Stimulated activated CD8-positive, alpha-beta memory T cell treated with anti-CD3 and anti-CD28 coated beads, Interleukin-4, amount 100 ng/mL, for 1 hour (primary cell): Measurements from ENCODE around the gene PCSK6.
A peak's percentile ranks its signal among the peaks of the same experiment; 100 is the strongest.
"Not testable (repeated sequence)": the region's sequence is repeated elsewhere in the genome, so short reads cannot be mapped to it uniquely, and the experiment has no call there.

Source experiments
- DNase-seq, 2 donors: peaks; one replicate each; pipeline ENCODE4 v3.0.0-alpha.2; 2020; ENCODE audit warnings: low read depth in 2 of 2, low spot score in 1 of 2

The PCSK6 gene

GRCh38 chr15:101313041-101313761, 176.3 kb downstream of the PCSK6 start:
- DNase-seq: no peak

GRCh38 chr15:101310508-101310907, 179.0 kb downstream of the PCSK6 start:
- no peak for DNase-seq

- DNase-seq: no peak
Measured at GRCh38 chr15:101310161-101310480, 179.4 kb downstream of the PCSK6 start.

- no peak for DNase-seq
Measured at GRCh38 chr15:101309436-101310160, 179.9 kb downstream of the PCSK6 start.

- DNase-seq: no peak
Measured at GRCh38 chr15:101308604-101309435, 180.7 kb downstream of the PCSK6 start.

- DNase-seq: no peak
Measured at GRCh38 chr15:101307897-101308603, 181.5 kb downstream of the PCSK6 start.

GRCh38 chr15:101307048-101307896, 182.2 kb downstream of the PCSK6 start:
- no peak for DNase-seq

- DNase-seq: no peak
Measured at GRCh38 chr15:101306341-101307047, 183.0 kb downstream of the PCSK6 start.

- DNase-seq: no peak
Measured at GRCh38 chr15:101305820-101306255, 183.7 kb downstream of the PCSK6 start.

GRCh38 chr15:101303408-101303807, 186.1 kb downstream of the PCSK6 start:
- no peak for DNase-seq

- no peak for DNase-seq
Measured at GRCh38 chr15:101296418-101297405, 192.8 kb downstream of the PCSK6 start.

GRCh38 chr15:101295607-101296161, 193.8 kb downstream of the PCSK6 start:
- no peak for DNase-seq

- peak; percentile 93 to 96 for DNase-seq
Measured at GRCh38 chr15:101294731-101295606, 194.5 kb downstream of the PCSK6 start, which contains the start of gene SNRPA1. TSS of gene SNRPA1 (minus strand) at chr15:101295248. CDS start at chr15:101295178, 70 bp downstream.

GRCh38 chr15:101293122-101293521, 196.4 kb downstream of the PCSK6 start:
- no peak for DNase-seq

GRCh38 chr15:101288905-101289513, 200.5 kb downstream of the PCSK6 start:
- no peak for DNase-seq

GRCh38 chr15:101287342-101287741, 202.2 kb downstream of the PCSK6 start:
- not testable (repeated sequence) for DNase-seq
